K562 (cell line): ENCODE measurements around the gene MKNK2. TPM values are rescaled to one million over a fixed set of nuclear protein-coding genes. Genes with fewer than 3 reads are reported as not detected.

Experiments used
- JUND ChIP-seq, 2 experiments: IDR thresholded peaks; 2 replicates in 1 of 2; 3 replicates in 1 of 2; pipeline ENCODE4 v1.6.1; 2011; ENCODE audit warnings: borderline replicate concordance in 2 of 2, low read depth in 2 of 2, low read length in 2 of 2, improper control_type of control experiment in 1 of 2, missing biosample characterization in 1 of 2, missing genetic modification characterization in 1 of 2, missing genetic modification reagents in 1 of 2
- NBN ChIP-seq: fragments of 450-650 bp; IDR thresholded peaks from 2 replicates; pipeline ENCODE4 v1.6.1; 2016; ENCODE audit warnings: low read depth, mild to moderate bottlenecking
- NR4A1 ChIP-seq, 2 experiments: fragments of 250-450 bp in 1 of 2; fragments of 450-650 bp in 1 of 2; sonication (Bioruptor Pico) in 1 of 2; IDR thresholded peaks; 2 replicates each; pipeline versions ENCODE4 v1.4.0 to v1.6.1; 2016 to 2020; ENCODE audit warnings: mild to moderate bottlenecking in 2 of 2, missing compliant biosample characterization in 1 of 2, missing genetic modification characterization in 1 of 2, moderate library complexity in 1 of 2
- RBBP5 ChIP-seq: fragments of 200-600 bp; sonication (generic); IDR thresholded peaks from 2 replicates; pipeline ENCODE4 v1.6.1; 2012; ENCODE audit warnings: borderline replicate concordance, mild to moderate bottlenecking, low read length, control low read depth, inconsistent platforms; ENCODE audit not compliant: insufficient read depth, poor library complexity, severe bottlenecking
- ZFPM2 ChIP-seq: fragments of 250-450 bp; sonication (Bioruptor Pico); IDR thresholded peaks from 2 replicates; pipeline ENCODE4 v1.5.1; 2022; ENCODE audit warnings: mild to moderate bottlenecking
- ZNF384 ChIP-seq: IDR thresholded peaks from 2 replicates; pipeline ENCODE4 v1.6.1; 2012; ENCODE audit warnings: low read depth, low read length, improper control_type of control experiment
- ZNF707 ChIP-seq: fragments of 250-450 bp; sonication (Bioruptor Pico); conservative IDR thresholded peaks from 2 replicates; pipeline ENCODE4 v1.8.0; 2022; ENCODE audit warnings: inconsistent platforms, mild to moderate bottlenecking, moderate library complexity
- ZNF76 ChIP-seq: fragments of 250-450 bp; sonication (Bioruptor Pico); IDR thresholded peaks from 2 replicates; pipeline ENCODE4 v1.4.0; 2020; ENCODE audit warnings: mild to moderate bottlenecking, moderate library complexity, borderline replicate concordance
- polyA plus RNA-seq, 8 experiments: library from polyadenylated mRNA; depleted of rRNA in 4 of 8; stranded (reverse) in 5 of 8; unstranded in 3 of 8; fragments of >200 nt; fragmentation: Nextera tagmentation in 2 of 8; fragmentation: Illumina TruSeq in 1 of 8; extraction: Ambion mirVana in 2 of 8; extraction: Trizol in 1 of 8; gene quantifications; 2 replicates each; pipeline versions ENCODE4 v1.2.1 to v1.2.3, GENCODE V29; 2011 to 2014; ENCODE audit warnings: inconsistent platforms in 1 of 8, missing spikeins in 1 of 8
- total RNA-seq, 7 experiments: library from RNA; depleted of rRNA in 6 of 7; stranded (reverse); fragments of >200 nt in 6 of 7; fragmentation: Illumina TruSeq in 2 of 7; extraction: Trizol in 2 of 7; gene quantifications; 2 replicates each; pipeline versions ENCODE4 v1.2.1 to v1.2.3, GENCODE V29; 2011 to 2021; ENCODE audit warnings: low replicate concordance in 1 of 7
- TF ChIP-seq, protein P1 (sequence below): fragments of 200-400 bp; formaldehyde crosslinking; IDR thresholded peaks from 2 replicates; pipeline ENCODE4 v1.6.1; 2017; ENCODE audit warnings: mild to moderate bottlenecking, low read depth, low read length, moderate library complexity
- TF ChIP-seq, protein P2 (sequence below): sonication (generic); formaldehyde crosslinking; IDR thresholded peaks from 2 replicates; pipeline ENCODE4 v1.8.1; 2022; ENCODE audit warnings: missing genetic modification reagents
- TF ChIP-seq, protein P3 (sequence below): fragments of 200-800 bp; sonication (Bioruptor generic); IDR thresholded peaks from 2 replicates; pipeline ENCODE4 v1.6.1; 2017; ENCODE audit warnings: missing genetic modification characterization, missing compliant biosample characterization
- TF ChIP-seq, protein P4 (sequence below), 2 experiments: fragments of 450-650 bp; IDR thresholded peaks; 2 replicates each; pipeline ENCODE4 v1.6.1; 2016
- TF ChIP-seq, protein P5 (sequence below): fragments of 250-450 bp; sonication (Bioruptor Pico); IDR thresholded peaks from 2 replicates; pipeline ENCODE4 v1.8.0; 2021; ENCODE audit warnings: moderate library complexity, mild to moderate bottlenecking, inconsistent platforms

The MKNK2 gene
- total and polyA plus RNA-seq, 9 of the 15 experiments (the other 6 are each of a cell fraction or from before 2014, with no cell fraction given): 5.1 to 191 (median 51.9) TPM

DNA sequence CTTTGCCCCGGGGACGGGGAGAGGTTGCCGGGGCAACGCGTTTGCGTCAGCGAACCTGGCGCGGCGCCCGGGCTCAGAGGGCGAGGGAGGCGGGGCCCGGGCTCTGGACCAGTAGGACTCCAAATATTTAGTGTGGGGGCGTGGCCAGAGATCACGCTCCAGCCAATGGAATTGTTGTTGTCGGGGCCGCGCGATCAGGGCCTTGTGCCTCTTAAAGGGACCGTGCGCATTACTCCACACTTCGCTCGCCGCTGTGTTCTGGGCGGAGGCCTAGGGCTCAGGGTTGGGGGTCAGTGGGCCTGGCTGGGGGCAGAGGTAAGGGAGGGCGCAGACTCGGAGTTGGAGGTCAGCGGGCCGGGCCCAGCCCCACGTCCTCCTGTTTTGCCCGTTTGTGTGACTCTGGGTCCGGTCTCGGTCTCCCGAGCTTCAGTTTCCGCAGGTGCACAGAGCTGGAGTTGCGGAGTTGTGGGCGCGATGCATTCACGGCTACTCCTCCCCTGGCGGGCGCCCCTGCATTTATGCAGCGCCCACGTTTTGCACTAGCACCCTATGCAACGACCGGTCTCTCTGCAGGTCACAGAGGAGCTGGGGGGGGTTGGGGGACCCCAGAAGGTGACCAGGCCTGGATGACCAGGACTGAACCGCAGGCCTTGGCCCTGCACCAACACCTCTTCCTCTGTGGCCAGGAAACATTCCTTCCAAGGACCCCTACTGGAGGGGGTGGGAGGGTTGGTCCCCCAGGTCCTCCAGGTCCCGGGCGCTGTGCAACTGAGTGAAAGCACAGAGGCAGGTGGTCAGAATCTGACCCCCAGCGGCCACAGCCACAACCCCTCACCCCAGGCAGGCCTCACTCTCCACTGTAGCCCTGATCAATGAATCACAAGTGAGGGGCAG, 10.7 kb upstream of the MKNK2 start (continued):
- TF ChIP-seq, protein P1, sequence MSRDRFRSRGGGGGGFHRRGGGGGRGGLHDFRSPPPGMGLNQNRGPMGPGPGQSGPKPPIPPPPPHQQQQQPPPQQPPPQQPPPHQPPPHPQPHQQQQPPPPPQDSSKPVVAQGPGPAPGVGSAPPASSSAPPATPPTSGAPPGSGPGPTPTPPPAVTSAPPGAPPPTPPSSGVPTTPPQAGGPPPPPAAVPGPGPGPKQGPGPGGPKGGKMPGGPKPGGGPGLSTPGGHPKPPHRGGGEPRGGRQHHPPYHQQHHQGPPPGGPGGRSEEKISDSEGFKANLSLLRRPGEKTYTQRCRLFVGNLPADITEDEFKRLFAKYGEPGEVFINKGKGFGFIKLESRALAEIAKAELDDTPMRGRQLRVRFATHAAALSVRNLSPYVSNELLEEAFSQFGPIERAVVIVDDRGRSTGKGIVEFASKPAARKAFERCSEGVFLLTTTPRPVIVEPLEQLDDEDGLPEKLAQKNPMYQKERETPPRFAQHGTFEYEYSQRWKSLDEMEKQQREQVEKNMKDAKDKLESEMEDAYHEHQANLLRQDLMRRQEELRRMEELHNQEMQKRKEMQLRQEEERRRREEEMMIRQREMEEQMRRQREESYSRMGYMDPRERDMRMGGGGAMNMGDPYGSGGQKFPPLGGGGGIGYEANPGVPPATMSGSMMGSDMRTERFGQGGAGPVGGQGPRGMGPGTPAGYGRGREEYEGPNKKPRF: no peak
- TF ChIP-seq NBN: no peak; the same call in 1 of the 2 replicates
- TF ChIP-seq NR4A1 (CRISPR knock-in tag; IDR thresholded peaks at IDR 0.05): no peak
- peak; percentile 62; the same call in 1 of the 2 replicates for TF ChIP-seq NR4A1 (tag; IDR thresholded peaks at IDR 0.05)
- TF ChIP-seq ZNF707: no peak
- TF ChIP-seq, protein P2, sequence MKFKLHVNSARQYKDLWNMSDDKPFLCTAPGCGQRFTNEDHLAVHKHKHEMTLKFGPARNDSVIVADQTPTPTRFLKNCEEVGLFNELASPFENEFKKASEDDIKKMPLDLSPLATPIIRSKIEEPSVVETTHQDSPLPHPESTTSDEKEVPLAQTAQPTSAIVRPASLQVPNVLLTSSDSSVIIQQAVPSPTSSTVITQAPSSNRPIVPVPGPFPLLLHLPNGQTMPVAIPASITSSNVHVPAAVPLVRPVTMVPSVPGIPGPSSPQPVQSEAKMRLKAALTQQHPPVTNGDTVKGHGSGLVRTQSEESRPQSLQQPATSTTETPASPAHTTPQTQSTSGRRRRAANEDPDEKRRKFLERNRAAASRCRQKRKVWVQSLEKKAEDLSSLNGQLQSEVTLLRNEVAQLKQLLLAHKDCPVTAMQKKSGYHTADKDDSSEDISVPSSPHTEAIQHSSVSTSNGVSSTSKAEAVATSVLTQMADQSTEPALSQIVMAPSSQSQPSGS (CRISPR knock-in tag): no peak
- peak; percentile 43; the same call in 1 of the 2 replicates for TF ChIP-seq JUND (IDR thresholded peaks at IDR 0.05; ENCODE audit: borderline replicate concordance, low read depth, low read length)
- peak; percentile 15; the same call in 1 of the 3 replicates for TF ChIP-seq JUND (tag; IDR thresholded peaks at IDR 0.05; ENCODE audit: borderline replicate concordance, low read depth, low read length)
- TF ChIP-seq RBBP5: peak; percentile 48
- TF ChIP-seq, protein P3, sequence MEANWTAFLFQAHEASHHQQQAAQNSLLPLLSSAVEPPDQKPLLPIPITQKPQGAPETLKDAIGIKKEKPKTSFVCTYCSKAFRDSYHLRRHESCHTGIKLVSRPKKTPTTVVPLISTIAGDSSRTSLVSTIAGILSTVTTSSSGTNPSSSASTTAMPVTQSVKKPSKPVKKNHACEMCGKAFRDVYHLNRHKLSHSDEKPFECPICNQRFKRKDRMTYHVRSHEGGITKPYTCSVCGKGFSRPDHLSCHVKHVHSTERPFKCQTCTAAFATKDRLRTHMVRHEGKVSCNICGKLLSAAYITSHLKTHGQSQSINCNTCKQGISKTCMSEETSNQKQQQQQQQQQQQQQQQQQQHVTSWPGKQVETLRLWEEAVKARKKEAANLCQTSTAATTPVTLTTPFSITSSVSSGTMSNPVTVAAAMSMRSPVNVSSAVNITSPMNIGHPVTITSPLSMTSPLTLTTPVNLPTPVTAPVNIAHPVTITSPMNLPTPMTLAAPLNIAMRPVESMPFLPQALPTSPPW: peak; percentile 85
- TF ChIP-seq, protein P4, sequence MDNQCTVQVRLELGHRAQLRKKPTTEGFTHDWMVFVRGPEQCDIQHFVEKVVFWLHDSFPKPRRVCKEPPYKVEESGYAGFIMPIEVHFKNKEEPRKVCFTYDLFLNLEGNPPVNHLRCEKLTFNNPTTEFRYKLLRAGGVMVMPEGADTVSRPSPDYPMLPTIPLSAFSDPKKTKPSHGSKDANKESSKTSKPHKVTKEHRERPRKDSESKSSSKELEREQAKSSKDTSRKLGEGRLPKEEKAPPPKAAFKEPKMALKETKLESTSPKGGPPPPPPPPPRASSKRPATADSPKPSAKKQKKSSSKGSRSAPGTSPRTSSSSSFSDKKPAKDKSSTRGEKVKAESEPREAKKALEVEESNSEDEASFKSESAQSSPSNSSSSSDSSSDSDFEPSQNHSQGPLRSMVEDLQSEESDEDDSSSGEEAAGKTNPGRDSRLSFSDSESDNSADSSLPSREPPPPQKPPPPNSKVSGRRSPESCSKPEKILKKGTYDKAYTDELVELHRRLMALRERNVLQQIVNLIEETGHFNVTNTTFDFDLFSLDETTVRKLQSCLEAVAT (IDR thresholded peaks at IDR 0.05): peak in 1 of 2 experiments; percentile 60; a peak in 1 of 4 replicates
- no peak for TF ChIP-seq ZNF76 (CRISPR knock-in tag)
- TF ChIP-seq, protein P5, sequence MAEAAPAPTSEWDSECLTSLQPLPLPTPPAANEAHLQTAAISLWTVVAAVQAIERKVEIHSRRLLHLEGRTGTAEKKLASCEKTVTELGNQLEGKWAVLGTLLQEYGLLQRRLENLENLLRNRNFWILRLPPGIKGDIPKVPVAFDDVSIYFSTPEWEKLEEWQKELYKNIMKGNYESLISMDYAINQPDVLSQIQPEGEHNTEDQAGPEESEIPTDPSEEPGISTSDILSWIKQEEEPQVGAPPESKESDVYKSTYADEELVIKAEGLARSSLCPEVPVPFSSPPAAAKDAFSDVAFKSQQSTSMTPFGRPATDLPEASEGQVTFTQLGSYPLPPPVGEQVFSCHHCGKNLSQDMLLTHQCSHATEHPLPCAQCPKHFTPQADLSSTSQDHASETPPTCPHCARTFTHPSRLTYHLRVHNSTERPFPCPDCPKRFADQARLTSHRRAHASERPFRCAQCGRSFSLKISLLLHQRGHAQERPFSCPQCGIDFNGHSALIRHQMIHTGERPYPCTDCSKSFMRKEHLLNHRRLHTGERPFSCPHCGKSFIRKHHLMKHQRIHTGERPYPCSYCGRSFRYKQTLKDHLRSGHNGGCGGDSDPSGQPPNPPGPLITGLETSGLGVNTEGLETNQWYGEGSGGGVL: no peak
- TF ChIP-seq ZFPM2 (CRISPR knock-in tag): no peak
- TF ChIP-seq ZNF384: no peak
